Measurements from ENCODE around the gene HSF4. TPM values are rescaled to one million over a fixed set of nuclear protein-coding genes. Genes with fewer than 3 reads are reported as not detected.
A peak's percentile ranks its signal among the peaks of the same experiment; 100 is the strongest.

The HSF4 gene
- total and polyA plus RNA-seq, 3 experiments from 2014 or later: 11.6 to 13.3 TPM; not detected in 1

DNA sequence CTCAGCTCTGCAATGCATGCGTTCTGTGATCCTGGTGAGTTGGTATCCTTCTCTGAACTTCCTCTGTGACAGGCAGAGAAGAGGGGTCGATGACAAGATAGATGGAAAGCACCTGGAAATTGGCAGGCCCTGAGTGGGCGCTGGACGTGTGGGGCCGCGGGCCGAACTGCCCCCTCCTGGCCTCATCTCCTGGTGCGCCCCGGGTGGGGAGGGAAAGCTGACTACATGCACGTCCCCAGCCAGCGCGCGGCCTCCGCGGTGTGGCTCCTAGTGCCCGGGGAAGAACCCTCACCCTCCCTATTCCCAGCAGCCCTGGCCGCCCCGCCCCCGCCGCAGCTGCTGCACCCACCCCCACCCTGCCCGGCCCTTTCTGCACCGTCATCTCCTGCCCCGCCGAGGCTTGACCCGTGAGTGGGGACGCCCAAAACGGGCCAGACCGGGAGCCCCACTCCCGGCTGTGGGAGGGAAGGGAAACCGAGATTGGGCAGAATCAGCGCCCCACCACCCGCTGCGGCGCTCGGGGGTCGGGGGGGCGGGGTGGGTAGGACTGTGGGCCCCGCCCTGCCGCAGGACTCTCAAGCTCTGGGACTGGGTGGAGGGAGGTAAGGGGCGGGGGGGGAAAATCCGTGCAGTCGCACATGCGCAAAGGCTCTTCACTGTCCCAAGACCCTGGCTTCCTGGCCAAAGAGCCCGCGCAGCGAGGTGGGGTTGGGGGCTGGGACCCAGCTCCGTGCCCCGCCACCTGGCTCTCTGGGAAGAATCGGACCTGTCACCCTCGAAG, 5.8 kb downstream of the HSF4 start, which contains the start of gene NOL3:
Gene NOL3 (plus strand): TSS at position 371 of the 781 bp plus-strand sequence.
- POLR2A ChIA-PET: interaction anchor here (0.8 to 1.3 kb wide), 4 partner anchors 10 to 17 kb away, joined by 3 to 5 read pairs (median 3); no protein-coding TSS in a partner anchor

DNA sequence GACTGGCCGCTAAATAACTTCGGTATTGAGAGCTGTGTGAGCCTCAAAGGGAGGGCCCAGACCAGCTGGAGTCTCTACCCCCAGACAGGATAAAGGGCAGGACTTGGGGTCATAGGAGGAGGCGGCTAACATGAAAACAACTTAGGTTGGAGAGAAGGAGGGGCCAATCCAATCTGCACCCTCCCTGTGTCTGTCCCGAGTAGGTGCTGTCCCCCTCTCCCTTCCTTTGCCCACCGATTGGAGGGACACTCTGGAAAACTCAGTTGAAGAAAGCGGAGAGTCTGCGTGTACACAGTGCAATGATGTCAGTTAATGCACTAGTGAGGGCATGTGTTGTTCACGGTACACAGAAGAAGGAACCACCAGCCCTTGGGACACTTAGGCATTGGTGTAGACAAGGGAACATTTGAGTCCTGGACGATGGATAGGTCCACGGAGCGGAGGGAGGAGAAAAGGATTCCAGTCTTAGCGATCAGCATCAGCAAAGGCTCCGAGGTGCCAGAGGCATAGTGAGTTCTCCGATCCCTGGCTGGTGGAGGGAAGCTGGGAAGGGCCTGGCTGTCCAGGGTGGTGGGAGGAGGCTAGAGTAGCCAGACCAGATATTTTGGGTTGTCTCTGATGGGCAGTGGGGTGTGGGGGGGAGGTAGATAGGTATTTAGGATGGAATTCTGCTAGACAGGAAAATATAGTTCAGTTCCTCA, 6.6 kb downstream of the HSF4 start:
- Histone ChIP-seq H3K9me3 (ENCODE audit: low read length) (no peaks in the 10 kb centered on the region), H3K4me1 (ENCODE audit: insufficient read depth, low read length) (peaks cover 28% of the 10 kb centered on the region), H3K27me3 (ENCODE audit: insufficient read depth, low read length, poor library complexity, severe bottlenecking) (peaks cover 51% of the 10 kb centered on the region), H3K27ac (ENCODE audit: low read depth, low read length) (peak overlapping the region; percentile 57), H3K4me3 (ENCODE audit: low read length) (no peak overlapping the region), H3K36me3 (ENCODE audit: insufficient read depth, low read length) (no peaks in the 10 kb centered on the region)
- CTCF ChIA-PET: interaction anchor here (1.4 to 12.7 kb wide), 3 partner anchors 11 to 52 kb away, joined by 3 to 80 read pairs (median 19); partner anchors contain the start of genes B3GNT9, FBXL8 and TRADD
- peak overlapping the region in 3 of 8 donors; percentile 23 to 89 (median 36) for H3K27ac Mint-ChIP-seq
- peaks cover 32 to 62% (median 38%) of the 10 kb centered on the region in 3 donors for H3K4me1 Mint-ChIP-seq
- no peak for DNase-seq
- peak overlapping the region; percentile 9 to 50 (median 28) for H3K4me3 Mint-ChIP-seq
- no peaks in the 10 kb centered on the region for H3K36me3 Mint-ChIP-seq
- POLR2A ChIA-PET: interaction anchor here (0.8 to 1.3 kb wide), 4 partner anchors 11 to 18 kb away, joined by 3 to 5 read pairs (median 3); no protein-coding TSS in a partner anchor
- peaks cover 34 to 44% of the 10 kb centered on the region in 2 donors for H3K27me3 Mint-ChIP-seq
- H3K9me3 Mint-ChIP-seq: peaks cover 0 to 2% (median 0%) of the 10 kb centered on the region in 5 donors

More for the DNA sequence above, 5.8 kb downstream of the HSF4 start, which contains the start of gene NOL3:
- H3K9me3 ChIP-seq (ENCODE audit: low read length): no peaks in the 10 kb centered on the region
- peaks cover 36 to 47% of the 10 kb centered on the region in 2 donors for H3K27me3 Mint-ChIP-seq
- DNase-seq: peak in 1 of 5 donors; percentile 46
- H3K27ac ChIP-seq (ENCODE audit: low read depth, low read length): peak within 1 kb of the TSS; percentile 57
- peaks cover 54% of the 10 kb centered on the region for H3K27me3 ChIP-seq (ENCODE audit: insufficient read depth, low read length, poor library complexity, severe bottlenecking)
- H3K9me3 Mint-ChIP-seq: peaks cover 0 to 2% (median 0%) of the 10 kb centered on the region in 5 donors
- H3K36me3 ChIP-seq (ENCODE audit: insufficient read depth, low read length): no peaks in the 10 kb centered on the region
- H3K4me1 ChIP-seq (ENCODE audit: insufficient read depth, low read length): peaks cover 31% of the 10 kb centered on the region
- peak within 1 kb of the TSS; percentile 37 for H3K4me3 ChIP-seq (ENCODE audit: low read length)
- H3K4me1 Mint-ChIP-seq: peaks cover 32 to 60% (median 33%) of the 10 kb centered on the region in 3 donors
- no peaks in the 10 kb centered on the region for H3K36me3 Mint-ChIP-seq
- CTCF ChIA-PET: interaction anchor here (1.4 to 12.7 kb wide), 7 partner anchors 7 to 51 kb away, joined by 3 to 80 read pairs (median 9); partner anchors contain the start of genes B3GNT9, FBXL8 and TRADD
- peak within 1 kb of the TSS; percentile 28 to 83 (median 70) for H3K4me3 Mint-ChIP-seq
- peak within 1 kb of the TSS in 2 of 8 donors; percentile 23 to 89 for H3K27ac Mint-ChIP-seq

DNA sequence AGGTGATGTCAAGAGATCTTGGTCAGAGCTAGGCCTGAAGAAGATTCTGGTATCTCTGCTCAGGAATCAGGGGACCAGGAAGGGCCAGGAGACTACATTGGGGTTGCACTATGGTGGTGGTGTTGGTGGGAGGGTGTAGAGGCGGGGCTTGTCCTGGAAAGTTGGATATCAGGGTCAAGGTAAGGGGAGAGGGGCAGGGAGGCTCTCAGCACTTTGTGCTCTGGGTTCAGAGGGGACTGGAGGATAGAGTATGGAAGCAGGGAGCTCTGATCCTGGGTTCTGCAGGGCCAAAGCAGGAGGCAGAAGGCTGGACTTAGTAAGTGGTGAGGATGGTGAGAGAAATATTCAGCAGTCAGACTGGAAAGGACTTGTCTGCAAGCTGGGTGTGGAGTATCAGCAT, 8.8 kb downstream of the HSF4 start:
- ChIA-PET POLR2A (interaction anchor here (0.7 to 1.1 kb wide), 4 partner anchors 12 to 120 kb away, joined by 3 to 4 read pairs (median 3); no protein-coding TSS in a partner anchor), CTCF (interaction anchor here (0.5 to 4.8 kb wide), 9 partner anchors 9 to 196 kb away, joined by 3 to 30 read pairs (median 5); partner anchors contain the start of genes HSF4 and TRADD)
- Mint-ChIP-seq H3K27me3 (peaks cover 20 to 23% of the 10 kb centered on the region in 2 donors), H3K4me1 (peaks cover 44 to 67% (median 45%) of the 10 kb centered on the region in 3 donors), H3K4me3 (peak overlapping the region; percentile 75 to 92 (median 87)), H3K9me3 (peaks cover 0 to 1% (median 0%) of the 10 kb centered on the region in 5 donors), H3K36me3 (no peaks in the 10 kb centered on the region), H3K27ac (peak overlapping the region in 5 of 8 donors; percentile 18 to 91 (median 50))
- Histone ChIP-seq H3K9me3 (ENCODE audit: low read length) (no peaks in the 10 kb centered on the region), H3K4me1 (ENCODE audit: insufficient read depth, low read length) (peaks cover 34% of the 10 kb centered on the region), H3K27ac (ENCODE audit: low read depth, low read length) (no peak overlapping the region), H3K4me3 (ENCODE audit: low read length) (peak overlapping the region; percentile 58), H3K36me3 (ENCODE audit: insufficient read depth, low read length) (no peaks in the 10 kb centered on the region), H3K27me3 (ENCODE audit: insufficient read depth, low read length, poor library complexity, severe bottlenecking) (peaks cover 31% of the 10 kb centered on the region)
- no peak for DNase-seq

DNA sequence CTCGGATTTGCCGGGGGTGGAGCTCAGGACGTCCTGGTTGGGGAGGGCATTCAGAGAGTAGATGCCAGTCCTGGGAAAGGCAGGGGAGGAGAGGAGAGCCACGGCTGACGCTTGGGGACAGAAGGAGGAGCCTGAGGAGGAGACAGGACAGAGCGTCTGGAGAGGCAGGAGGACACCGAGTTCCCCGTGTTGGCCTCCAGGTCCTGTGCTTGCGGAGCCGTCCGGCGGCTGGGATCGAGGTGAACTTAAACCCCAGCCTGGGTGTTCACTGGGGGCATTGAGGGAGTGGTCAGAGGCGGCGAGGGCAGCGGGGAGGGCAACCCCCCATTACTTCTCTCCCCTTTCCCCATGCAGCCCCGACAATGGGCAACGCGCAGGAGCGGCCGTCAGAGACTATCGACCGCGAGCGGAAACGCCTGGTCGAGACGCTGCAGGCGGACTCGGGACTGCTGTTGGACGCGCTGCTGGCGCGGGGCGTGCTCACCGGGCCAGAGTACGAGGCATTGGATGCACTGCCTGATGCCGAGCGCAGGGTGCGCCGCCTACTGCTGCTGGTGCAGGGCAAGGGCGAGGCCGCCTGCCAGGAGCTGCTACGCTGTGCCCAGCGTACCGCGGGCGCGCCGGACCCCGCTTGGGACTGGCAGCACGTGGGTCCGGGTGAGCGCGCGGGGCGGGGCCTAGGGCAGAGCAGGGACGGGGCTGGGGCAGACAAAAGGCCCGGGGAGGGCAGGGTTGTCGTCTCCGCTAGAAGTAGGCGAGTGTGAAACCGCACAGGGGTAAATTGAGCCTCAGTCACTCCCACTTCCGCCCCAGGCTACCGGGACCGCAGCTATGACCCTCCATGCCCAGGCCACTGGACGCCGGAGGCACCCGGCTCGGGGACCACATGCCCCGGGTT, 9.5 kb downstream of the HSF4 start:
- Histone ChIP-seq H3K4me1 (ENCODE audit: insufficient read depth, low read length) (peaks cover 38% of the 10 kb centered on the region), H3K27me3 (ENCODE audit: insufficient read depth, low read length, poor library complexity, severe bottlenecking) (peaks cover 24% of the 10 kb centered on the region), H3K9me3 (ENCODE audit: low read length) (no peaks in the 10 kb centered on the region), H3K27ac (ENCODE audit: low read depth, low read length) (no peak overlapping the region), H3K36me3 (ENCODE audit: insufficient read depth, low read length) (no peaks in the 10 kb centered on the region), H3K4me3 (ENCODE audit: low read length) (peak overlapping the region; percentile 58)
- peak in 4 of 5 donors; percentile 58 to 79 (median 61) for DNase-seq
- H3K4me3 Mint-ChIP-seq: peak overlapping the region; percentile 75 to 92 (median 87)
- H3K36me3 Mint-ChIP-seq: no peaks in the 10 kb centered on the region
- POLR2A ChIA-PET: interaction anchor here (0.6 to 1.2 kb wide), 7 partner anchors 9 to 35 kb away, joined by 3 to 6 read pairs (median 3); no protein-coding TSS in a partner anchor
- no peaks in the 10 kb centered on the region for H3K9me3 Mint-ChIP-seq
- peaks cover 44 to 73% (median 48%) of the 10 kb centered on the region in 3 donors for H3K4me1 Mint-ChIP-seq
- peaks cover 17 to 18% of the 10 kb centered on the region in 2 donors for H3K27me3 Mint-ChIP-seq
- CTCF ChIA-PET: interaction anchor here (0.5 to 4.8 kb wide), 13 partner anchors 8 to 197 kb away, joined by 3 to 30 read pairs (median 5); partner anchors contain the start of genes HSF4 and TRADD
- H3K27ac Mint-ChIP-seq: peak overlapping the region in 7 of 8 donors; percentile 18 to 91 (median 50)

DNA sequence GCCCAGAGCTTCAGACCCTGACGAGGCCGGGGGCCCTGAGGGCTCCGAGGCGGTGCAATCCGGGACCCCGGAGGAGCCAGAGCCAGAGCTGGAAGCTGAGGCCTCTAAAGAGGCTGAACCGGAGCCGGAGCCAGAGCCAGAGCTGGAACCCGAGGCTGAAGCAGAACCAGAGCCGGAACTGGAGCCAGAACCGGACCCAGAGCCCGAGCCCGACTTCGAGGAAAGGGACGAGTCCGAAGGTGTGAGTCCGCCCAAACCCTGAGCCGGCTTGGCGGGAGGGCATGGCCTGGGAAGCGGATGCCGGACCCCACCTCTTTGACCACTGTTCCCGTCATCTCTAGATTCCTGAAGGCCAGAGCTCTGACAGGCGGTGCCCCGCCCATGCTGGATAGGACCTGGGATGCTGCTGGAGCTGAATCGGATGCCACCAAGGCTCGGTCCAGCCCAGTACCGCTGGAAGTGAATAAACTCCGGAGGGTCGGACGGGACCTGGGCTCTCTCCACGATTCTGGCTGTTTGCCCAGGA, 10.2 kb downstream of the HSF4 start:
- no peaks in the 10 kb centered on the region for H3K9me3 ChIP-seq (ENCODE audit: low read length)
- no peak for DNase-seq
- peaks cover 17% of the 10 kb centered on the region for H3K27me3 ChIP-seq (ENCODE audit: insufficient read depth, low read length, poor library complexity, severe bottlenecking)
- ChIA-PET CTCF (interaction anchor here (1.3 to 4.8 kb wide), 9 partner anchors 10 to 196 kb away, joined by 4 to 30 read pairs (median 10); partner anchors contain the start of genes HSF4, MATCAP1 and TRADD), POLR2A (interaction anchor here (0.6 to 1.2 kb wide), 5 partner anchors 8 to 36 kb away, joined by 3 to 6 read pairs (median 5); partner anchors contain the start of gene HSF4)
- H3K36me3 Mint-ChIP-seq: no peaks in the 10 kb centered on the region
- H3K4me1 ChIP-seq (ENCODE audit: insufficient read depth, low read length): peaks cover 34% of the 10 kb centered on the region
- H3K27me3 Mint-ChIP-seq: peaks cover 12 to 15% of the 10 kb centered on the region in 2 donors
- H3K27ac ChIP-seq (ENCODE audit: low read depth, low read length): no peak overlapping the region
- peak overlapping the region in 3 of 7 donors; percentile 35 to 83 (median 46) for H3K4me3 Mint-ChIP-seq
- H3K4me3 ChIP-seq (ENCODE audit: low read length): peak overlapping the region; percentile 58
- H3K27ac Mint-ChIP-seq: peak overlapping the region in 1 of 8 donors; percentile 38
- peaks cover 43 to 66% (median 45%) of the 10 kb centered on the region in 3 donors for H3K4me1 Mint-ChIP-seq
- H3K9me3 Mint-ChIP-seq: no peaks in the 10 kb centered on the region
- H3K36me3 ChIP-seq (ENCODE audit: insufficient read depth, low read length): no peaks in the 10 kb centered on the region

DNA sequence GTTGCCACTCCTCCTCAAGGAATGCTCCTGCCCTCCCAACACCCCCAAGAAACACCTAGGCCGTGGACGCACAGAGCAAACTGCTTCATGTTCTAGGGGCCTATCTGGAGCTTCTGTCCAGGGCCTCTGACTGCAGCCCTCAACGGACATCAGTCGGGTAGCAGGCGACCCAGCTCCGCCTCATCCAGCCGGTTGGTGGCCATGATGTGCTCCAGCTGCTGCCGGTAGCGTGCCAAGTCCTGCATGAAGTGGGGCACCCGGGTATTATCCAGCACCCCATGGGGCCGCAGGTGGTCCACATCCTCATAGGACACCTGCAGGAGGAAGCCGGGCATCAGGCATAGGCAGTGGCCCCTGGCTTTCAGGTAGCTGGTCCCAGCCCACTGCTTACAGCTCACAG, 12.1 kb downstream of the HSF4 start:
- no peak overlapping the region for H3K27ac ChIP-seq (ENCODE audit: low read depth, low read length)
- no peak for DNase-seq
- peaks cover 29% of the 10 kb centered on the region for H3K4me1 ChIP-seq (ENCODE audit: insufficient read depth, low read length)
- CTCF ChIA-PET: interaction anchor here (1.2 to 4.8 kb wide), 7 partner anchors 8 to 222 kb away, joined by 3 to 30 read pairs (median 10); partner anchors contain the start of genes HSF4 and MATCAP1
- no peaks in the 10 kb centered on the region for H3K9me3 ChIP-seq (ENCODE audit: low read length)
- Mint-ChIP-seq H3K9me3 (no peaks in the 10 kb centered on the region), H3K4me3 (peak overlapping the region in 3 of 7 donors; percentile 4 to 73 (median 47)), H3K36me3 (no peaks in the 10 kb centered on the region), H3K4me1 (peaks cover 28 to 50% (median 35%) of the 10 kb centered on the region in 3 donors), H3K27me3 (peaks cover 0 to 2% of the 10 kb centered on the region in 2 donors), H3K27ac (peak overlapping the region in 2 of 8 donors; percentile 36 to 51)
- POLR2A ChIA-PET: interaction anchor here (1.1 kb wide), 1 partner anchor 67 kb away, joined by 4 read pairs; no protein-coding TSS in a partner anchor
- peaks cover 6% of the 10 kb centered on the region for H3K27me3 ChIP-seq (ENCODE audit: insufficient read depth, low read length, poor library complexity, severe bottlenecking)
- no peaks in the 10 kb centered on the region for H3K36me3 ChIP-seq (ENCODE audit: insufficient read depth, low read length)
- H3K4me3 ChIP-seq (ENCODE audit: low read length): no peak overlapping the region
